Measurements from ENCODE around the gene PTGDR2.
"Not testable (repeated sequence)": the region's sequence is repeated elsewhere in the genome, so short reads cannot be mapped to it uniquely, and the experiment has no call there.

PTGDR2 gene

GRCh38 chr11:60840470-60841430, 15.0 kb downstream of the PTGDR2 start:
- DNase-seq: no peak

- DNase-seq: no peak
Observed at GRCh38 chr11:60838132-60838531, 17.6 kb downstream of the PTGDR2 start.

- no peak for DNase-seq
Observed at GRCh38 chr11:60836866-60837515, 18.8 kb downstream of the PTGDR2 start.

GRCh38 chr11:60835534-60835846, 20.3 kb downstream of the PTGDR2 start:
- no peak for DNase-seq

GRCh38 chr11:60834742-60835533, 20.8 kb downstream of the PTGDR2 start:
- DNase-seq: no peak

GRCh38 chr11:60831501-60832079, 24.2 kb downstream of the PTGDR2 start:
- no peak for DNase-seq

GRCh38 chr11:60831143-60831500, 24.6 kb downstream of the PTGDR2 start:
- peak; percentile 89 for DNase-seq

GRCh38 chr11:60830478-60831142, 25.1 kb downstream of the PTGDR2 start:
- no peak for DNase-seq

GRCh38 chr11:60825790-60826189, 30.0 kb downstream of the PTGDR2 start:
- DNase-seq: no peak

GRCh38 chr11:60825118-60825517, 30.6 kb downstream of the PTGDR2 start:
- DNase-seq: no peak

- not testable (repeated sequence) for DNase-seq
Observed at GRCh38 chr11:60823745-60824306, 31.9 kb downstream of the PTGDR2 start.

- DNase-seq: no peak
Observed at GRCh38 chr11:60821827-60822599, 33.7 kb downstream of the PTGDR2 start.

GRCh38 chr11:60818057-60818456, 37.7 kb downstream of the PTGDR2 start:
- DNase-seq: no peak

- no peak for DNase-seq
Observed at GRCh38 chr11:60816590-60817157, 39.1 kb downstream of the PTGDR2 start.

- DNase-seq: no peak
Observed at GRCh38 chr11:60814112-60814511, 41.6 kb downstream of the PTGDR2 start.

GRCh38 chr11:60813324-60813723, 42.4 kb downstream of the PTGDR2 start:
- DNase-seq: no peak

- no peak for DNase-seq
Observed at GRCh38 chr11:60810569-60810968, 45.2 kb downstream of the PTGDR2 start.

GRCh38 chr11:60810151-60810550, 45.6 kb downstream of the PTGDR2 start:
- DNase-seq: no peak

- DNase-seq: no peak
Observed at GRCh38 chr11:60809691-60810090, 46.1 kb downstream of the PTGDR2 start.

GRCh38 chr11:60809249-60809648, 46.5 kb downstream of the PTGDR2 start:
- no peak for DNase-seq

All from activated CD8-positive, alpha-beta memory T cell treated with anti-CD3 and anti-CD28 coated beads, Interleukin-2, amount 50 U/mL, for 48 hours (primary cell).